Umbilical cord (tissue), 1 donor: ENCODE results near the gene PIWIL1. TPM values are rescaled to one million over a fixed set of nuclear protein-coding genes. Genes with fewer than 3 reads are reported as not detected.

Source experiments
- total RNA-seq: library from RNA; depleted of rRNA; stranded (reverse); fragments of >200 nt; gene quantifications from one replicate; pipeline ENCODE4 v1.2.3, GENCODE V29; 2014; ENCODE audit warnings: low replicate concordance; ENCODE audit not compliant: insufficient read depth

PIWIL1 gene
- total RNA-seq, 1 donor from 2014 or later = 1.4 TPM

Other genes starting within 250 kb of the PIWIL1 start
- 1.7 TPM for gene FZD10, start 175.4 kb upstream of the PIWIL1 start, total RNA-seq